Measurements from ENCODE around the gene NBPF8. TPM values are rescaled to one million over a fixed set of nuclear protein-coding genes. Genes with fewer than 3 reads are reported as not detected.
"Not testable (repeated sequence)": the region's sequence is repeated elsewhere in the genome, so short reads cannot be mapped to it uniquely, and the experiment has no call there.

Gene NBPF8
- total RNA-seq, 1 donor from 2014 or later, result 7.7 TPM

DNA sequence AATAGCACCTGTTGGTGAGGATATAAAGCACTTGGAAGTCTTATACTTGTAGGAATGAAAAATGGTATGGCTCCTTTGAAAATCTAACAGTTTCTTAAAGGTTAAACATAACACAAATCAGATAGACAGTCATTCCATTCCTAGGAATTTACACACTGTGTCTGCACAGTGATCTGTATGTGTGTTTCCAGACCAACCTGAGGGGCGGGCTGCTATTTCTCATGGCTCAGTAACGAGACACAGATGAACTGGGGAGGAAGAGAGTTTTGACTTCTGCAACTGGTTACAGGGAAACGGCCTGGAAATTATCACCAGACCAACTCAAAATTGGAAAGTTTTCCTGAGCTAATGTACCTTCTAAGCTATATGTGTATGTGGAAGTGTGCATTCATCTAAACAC is 16.8 kb downstream of the NBPF8 start:
- intact Hi-C loops (cut with DNase I); H3K36me3 ChIP-seq; H3K4me1 ChIP-seq; H3K9me3 ChIP-seq; ATAC-seq; H3K27me3 ChIP-seq (ENCODE audit: low read depth); H3K27ac ChIP-seq; DNase-seq; H3K4me3 ChIP-seq: not testable (repeated sequence)

DNA sequence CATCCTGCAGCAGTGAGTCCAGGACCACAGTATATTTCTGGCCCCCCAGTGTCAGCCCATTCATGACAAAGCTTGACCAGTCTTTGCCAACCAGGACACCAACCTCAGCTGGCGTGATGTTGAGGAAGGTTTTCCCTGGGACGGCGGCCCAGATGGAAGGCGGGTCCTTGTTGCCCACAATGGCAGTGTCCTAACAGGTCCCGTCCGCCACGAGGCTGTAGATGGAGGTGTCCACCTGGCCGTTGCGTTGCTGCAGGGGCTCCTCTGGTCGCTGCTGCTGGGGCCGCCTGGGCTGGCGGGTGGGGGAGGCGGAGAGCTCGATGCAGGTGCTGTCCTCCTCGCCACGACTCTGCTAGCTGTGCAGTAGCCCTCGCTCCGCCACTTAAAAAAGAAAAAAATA is 19.0 kb downstream of the NBPF8 start:
- H3K36me3 ChIP-seq; H3K9me3 ChIP-seq; H3K4me1 ChIP-seq; DNase-seq; H3K27me3 ChIP-seq (ENCODE audit: low read depth); ATAC-seq; intact Hi-C loops (cut with DNase I); H3K4me3 ChIP-seq; H3K27ac ChIP-seq: not testable (repeated sequence)

DNA sequence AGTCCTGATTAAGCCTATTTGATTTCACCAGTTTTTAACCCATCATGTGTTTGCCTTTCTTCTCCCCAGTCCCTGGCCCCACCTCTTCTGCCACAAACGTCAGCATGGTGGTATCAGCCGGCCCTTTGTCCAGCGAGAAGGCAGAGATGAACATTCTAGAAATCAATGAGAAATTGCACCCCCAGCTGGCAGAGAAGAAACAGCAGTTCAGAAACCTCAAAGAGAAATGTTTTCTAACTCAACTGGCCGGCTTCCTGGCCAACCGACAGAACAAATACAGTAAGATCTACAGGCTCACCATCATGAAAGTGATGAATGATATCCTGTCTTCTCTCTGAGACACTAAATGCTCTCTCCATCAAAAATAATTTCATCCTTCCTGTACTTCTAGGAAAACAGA is 34.3 kb downstream of the NBPF8 start:
- H3K27me3 ChIP-seq (ENCODE audit: low read depth); H3K9me3 ChIP-seq; ATAC-seq; H3K4me3 ChIP-seq; DNase-seq; intact Hi-C loops (cut with DNase I); H3K27ac ChIP-seq; H3K4me1 ChIP-seq: not testable (repeated sequence)
- peaks cover 13% of the 10 kb centered on the region for H3K36me3 ChIP-seq

Other genes with a start within 250 kb of the NBPF8 start
- gene SEC22B, start 238.5 kb upstream of the NBPF8 start, total RNA-seq, result 31.0 TPM